HG03442 (cell line): ENCODE measurements around the gene TRAF5.
A peak's percentile ranks its signal among the peaks of the same experiment; 100 is the strongest.
"Not testable (repeated sequence)": the region's sequence is repeated elsewhere in the genome, so short reads cannot be mapped to it uniquely, and the experiment has no call there.

Source experiments
- ATAC-seq: cut with Tn5 transposase; IDR thresholded peaks from one replicate; pipeline ENCODE4 v1.9.1; 2021; ENCODE audit warnings: mild to moderate bottlenecking, moderate library complexity; ENCODE audit not compliant: unreplicated experiment

TRAF5 gene

GRCh38 chr1:211344152-211344618, 17.6 kb downstream of the TRAF5 start:
- no peak for ATAC-seq

DNA sequence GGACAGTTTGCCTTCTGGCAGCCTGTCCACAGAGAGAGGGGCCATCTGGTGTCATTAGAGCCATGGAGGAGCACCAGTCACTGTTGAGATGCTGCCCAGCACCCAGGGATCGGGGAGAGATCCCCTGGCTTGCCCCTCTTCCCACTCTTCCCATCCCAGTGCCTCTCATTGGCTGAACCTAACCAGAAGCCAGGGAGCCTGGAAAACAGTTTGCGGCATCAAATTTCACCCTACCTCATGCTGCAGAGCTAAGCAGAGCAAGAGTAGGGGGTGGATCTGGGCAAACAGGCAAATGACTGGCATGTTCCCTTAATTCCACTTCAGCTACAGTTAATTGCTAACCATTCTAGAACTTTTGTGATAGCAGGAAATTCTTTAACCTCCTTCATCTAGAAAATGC, 19.1 kb downstream of the TRAF5 start:
- no peak for ATAC-seq

DNA sequence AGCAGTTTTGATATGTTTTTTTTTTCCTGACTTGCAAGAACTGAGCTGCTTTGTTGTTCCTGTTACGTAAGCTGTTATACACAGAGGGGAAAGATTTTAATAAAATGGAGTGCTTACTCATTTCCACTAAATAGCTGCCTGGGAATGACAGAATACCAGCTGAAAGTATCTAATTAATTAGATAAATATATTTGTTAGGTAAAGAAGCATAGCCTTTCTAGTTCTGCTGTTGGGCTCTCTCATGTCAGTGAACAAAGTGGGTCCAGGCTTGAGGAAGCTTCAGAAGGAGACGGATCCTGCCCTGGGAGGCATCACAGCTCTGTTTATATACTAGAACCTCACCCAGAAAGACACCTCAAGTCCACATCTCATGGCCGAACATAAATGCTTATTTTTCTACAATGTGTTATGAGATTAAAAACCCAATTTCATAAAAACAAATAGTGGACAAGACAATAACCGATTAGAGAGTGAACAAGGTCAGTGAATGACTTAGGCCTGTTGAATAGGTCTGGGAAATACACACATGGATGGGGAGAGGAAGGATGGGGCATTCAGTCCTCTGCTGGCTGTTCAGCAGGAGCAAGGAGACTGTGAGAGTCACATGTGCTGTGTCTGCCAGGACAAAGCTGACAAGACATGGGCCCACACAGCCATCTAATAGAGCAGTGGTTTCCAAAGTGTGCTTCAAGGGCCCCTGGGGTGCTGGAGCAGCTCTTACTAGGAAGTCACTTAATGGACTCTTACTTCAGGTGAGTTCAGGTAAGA, 20.6 kb downstream of the TRAF5 start:
- no peak for ATAC-seq

DNA sequence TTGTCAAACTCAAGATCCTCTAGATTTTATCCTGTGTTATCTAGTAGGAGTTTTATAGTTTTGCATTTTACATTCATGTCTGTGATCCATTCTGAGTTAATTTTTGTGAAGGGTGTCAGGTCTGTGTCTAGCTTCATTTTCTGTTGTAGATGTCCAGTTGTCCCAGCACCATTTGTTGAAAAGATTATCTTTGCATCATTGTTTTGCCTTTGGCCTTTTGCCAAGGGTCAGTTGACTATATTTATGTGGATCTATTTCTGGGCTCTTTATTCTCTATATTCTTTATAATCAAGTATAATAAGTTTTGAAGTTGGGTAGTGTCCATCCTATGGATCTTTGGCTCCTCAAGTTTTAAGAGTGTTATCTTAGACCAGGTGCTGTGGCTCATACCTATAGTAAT, 21.9 kb downstream of the TRAF5 start:
- no peak for ATAC-seq

GRCh38 chr1:211349741-211350140, 23.1 kb downstream of the TRAF5 start:
- ATAC-seq = no peak

GRCh38 chr1:211352055-211352454, 25.4 kb downstream of the TRAF5 start:
- ATAC-seq = not testable (repeated sequence)

DNA sequence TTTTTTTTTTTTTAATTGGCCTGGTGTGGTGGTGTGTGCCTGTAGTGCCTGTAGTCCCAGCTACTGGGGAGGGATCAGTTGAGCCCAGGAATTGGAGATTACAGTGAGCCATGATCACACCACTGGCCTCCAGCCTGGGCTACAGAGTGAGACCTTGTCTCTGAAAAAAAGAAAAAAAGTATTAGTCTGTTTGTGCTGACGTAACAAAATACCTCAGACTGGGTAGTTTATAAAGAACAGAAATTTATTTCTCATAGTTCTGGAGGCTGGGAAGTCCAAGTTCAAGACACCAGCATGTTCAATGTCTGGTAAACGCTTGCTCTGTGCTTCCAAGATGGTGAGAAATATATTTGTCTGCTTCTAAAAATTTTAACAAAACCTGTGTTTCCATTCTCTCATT, 25.8 kb downstream of the TRAF5 start:
- ATAC-seq = no peak

- peak; percentile 90 for ATAC-seq
These were observed 26.4 kb downstream of the TRAF5 start for GRCh38 chr1:211352985-211353515.

DNA sequence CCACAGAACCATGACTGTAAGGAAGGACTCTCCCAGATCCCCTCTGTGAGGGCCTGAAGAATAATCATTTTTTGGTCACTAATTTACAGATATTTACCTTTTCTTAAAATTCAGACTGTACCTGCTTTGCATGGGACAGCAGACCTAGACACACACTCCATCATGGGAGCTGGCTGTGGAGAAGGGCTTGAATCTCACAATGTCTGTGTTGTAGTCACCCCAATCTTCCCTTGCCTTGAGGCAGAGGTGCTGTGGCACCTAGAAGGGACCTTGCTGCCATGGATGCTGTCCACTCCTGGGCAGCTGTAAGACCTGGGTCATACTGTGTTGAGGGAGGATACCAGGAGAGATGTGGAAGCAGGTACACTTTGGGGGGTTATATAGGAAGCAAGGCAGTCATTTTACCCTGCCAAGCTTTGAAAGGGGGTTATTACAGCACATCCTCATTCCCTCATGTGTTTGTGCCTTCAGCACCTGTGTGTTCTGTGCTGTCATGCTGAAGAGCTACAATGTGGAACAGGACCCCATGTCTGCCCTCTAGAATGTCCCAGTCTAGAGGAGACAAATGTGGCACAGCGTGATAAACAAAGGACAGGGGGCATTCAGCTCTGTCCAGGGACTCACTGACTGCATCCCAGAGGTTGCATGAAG, 27.1 kb downstream of the TRAF5 start:
- no peak for ATAC-seq

DNA sequence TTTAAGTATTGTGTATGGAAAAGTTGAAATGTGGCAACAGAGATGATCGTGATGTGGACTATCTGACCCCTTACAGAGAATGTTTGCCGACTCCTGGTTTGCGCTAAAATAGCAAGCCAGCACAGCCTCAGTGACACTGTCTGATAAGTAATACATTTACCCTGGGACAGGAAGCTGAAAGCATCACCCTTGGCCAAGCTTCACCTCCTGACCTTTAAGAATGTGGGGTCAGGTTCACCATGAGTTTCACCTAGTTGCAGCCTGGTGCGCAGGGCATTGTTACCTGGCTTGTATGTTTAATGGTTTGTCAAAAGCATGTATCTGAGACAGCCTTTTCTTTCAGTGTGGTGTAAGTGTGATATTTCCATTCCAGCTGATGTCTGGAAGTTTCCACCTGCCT, 29.2 kb downstream of the TRAF5 start:
- ATAC-seq = no peak

DNA sequence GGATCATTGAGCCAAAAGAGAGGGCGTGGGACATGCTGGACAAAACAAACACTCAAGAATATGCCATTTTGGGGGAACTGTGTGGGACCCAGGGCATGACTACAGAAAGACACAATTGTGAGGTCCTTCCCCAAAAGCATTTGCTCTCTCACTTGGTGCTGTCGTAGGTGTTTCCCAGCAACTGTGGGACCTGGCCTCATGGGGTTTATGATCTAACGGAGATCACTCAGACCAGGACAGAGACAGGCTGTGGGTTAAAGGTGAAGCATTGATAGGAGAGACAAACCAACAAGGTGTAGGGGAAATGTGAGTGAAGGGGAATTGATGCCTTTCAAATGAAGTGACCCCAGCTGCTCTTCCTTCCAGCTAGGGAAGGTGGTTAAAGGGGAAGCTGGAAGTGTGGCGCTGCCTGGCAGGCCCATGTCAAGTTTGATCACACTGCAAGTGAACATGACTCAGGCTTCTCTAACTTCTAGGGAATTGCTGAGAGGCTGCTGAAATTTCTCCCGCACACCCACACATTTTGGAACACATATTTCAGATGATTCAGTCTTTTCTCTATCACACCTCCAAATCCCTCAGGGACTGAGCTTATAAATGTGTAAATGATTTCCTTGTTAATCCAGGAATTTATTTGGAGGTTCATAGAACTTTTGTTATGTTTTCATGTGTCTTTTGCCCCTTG, 30.2 kb downstream of the TRAF5 start:
- ATAC-seq = no peak

- ATAC-seq = no peak
These were observed 32.1 kb downstream of the TRAF5 start for GRCh38 chr1:211358685-211359084.

DNA sequence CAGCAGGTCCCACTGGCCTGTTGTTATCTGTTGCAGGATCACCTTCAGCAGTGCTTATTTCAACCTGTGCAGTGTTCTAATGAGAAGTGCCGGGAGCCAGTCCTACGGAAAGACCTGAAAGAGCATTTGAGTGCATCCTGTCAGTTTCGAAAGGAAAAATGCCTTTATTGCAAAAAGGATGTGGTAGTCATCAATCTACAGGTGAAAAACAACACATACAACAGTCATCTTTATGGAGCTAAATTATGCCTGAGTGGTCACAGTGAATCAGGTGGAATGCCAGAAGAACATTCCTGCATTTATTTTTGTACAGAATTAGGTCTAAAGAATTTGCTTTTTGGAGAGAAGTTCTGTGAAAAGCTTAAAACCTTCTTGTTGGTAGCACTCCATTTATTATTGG, 33.2 kb downstream of the TRAF5 start:
- ATAC-seq = no peak

GRCh38 chr1:211361202-211361601, 34.6 kb downstream of the TRAF5 start:
- ATAC-seq = no peak

DNA sequence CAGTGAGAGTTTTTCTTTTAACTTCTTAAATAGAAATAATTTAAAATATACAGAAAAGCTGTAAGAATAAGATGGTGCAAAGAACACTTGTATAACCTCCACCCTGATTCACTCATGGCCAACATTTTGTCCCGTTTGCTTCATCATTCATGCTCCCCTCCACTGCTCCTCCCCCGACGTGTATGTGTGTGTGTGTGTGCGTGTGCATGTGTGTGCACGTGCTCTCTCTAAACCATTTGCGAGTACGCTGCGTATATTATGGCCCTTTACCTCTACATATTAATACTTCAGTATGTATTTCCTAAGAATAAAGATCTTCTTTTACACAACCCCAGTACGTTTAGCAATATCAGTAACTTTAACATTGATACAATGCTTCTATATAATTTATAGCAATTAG, 43.0 kb downstream of the TRAF5 start:
- ATAC-seq = no peak

DNA sequence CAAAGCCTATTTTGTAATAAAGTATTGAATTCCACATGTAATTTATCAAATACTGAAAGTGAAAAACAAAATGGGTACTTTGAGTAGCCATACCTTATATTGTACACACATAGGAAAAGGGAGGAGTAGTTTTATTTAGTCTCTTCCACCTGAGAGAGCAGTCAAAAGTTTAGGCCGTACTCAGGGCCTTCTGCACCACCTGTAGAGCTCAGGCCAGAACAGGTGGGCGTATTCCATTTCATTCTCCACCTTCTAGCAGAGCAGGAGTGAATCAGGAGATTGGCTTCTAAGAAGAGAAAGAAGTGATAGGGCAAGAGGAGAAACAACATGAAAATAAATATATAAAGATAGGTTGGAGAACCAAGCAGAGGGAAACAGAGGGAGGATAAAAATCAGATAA, 44.0 kb downstream of the TRAF5 start:
- ATAC-seq = no peak

DNA sequence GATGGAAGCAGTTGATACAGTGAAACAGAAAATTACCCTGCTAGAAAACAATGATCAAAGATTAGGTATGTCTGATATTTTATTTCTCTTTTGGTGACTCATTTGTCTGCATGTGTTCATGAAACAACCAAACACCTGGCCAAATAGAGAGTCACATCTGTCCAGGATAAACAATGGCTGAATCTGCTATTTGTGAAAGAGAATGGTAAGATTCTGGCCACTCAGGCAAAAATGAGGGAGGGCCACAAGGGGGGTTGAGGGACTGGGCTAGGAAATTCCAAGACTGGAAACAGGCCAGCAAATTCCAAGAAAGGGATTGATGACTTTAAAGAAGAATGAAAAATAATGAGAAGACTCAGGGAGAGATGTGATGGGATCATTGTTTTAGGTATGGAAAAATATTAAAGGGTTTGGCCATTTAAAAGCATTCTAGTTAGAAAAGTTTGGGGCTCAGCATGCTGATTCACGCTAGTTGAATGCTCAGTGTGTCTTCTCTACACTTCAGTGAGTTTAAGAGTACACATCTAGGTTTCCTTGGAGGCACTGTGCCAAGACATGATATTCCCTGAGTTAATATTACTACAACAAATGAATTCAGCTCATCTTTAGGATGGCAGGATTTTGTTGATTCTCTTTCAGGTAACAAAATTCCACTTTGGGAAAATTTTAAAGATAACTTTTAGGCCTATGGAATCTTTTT, 44.9 kb downstream of the TRAF5 start:
- ATAC-seq = no peak

- ATAC-seq = no peak
These were observed 45.8 kb downstream of the TRAF5 start for GRCh38 chr1:211372463-211372862.

GRCh38 chr1:211375146-211375818, 48.6 kb downstream of the TRAF5 start:
- no peak for ATAC-seq

GRCh38 chr1:211375949-211376348, 49.3 kb downstream of the TRAF5 start:
- ATAC-seq = no peak
